A549 treated with Hydrocortisone at 1 μM for 4 hours (cell line): ENCODE data around the gene DCX. TPM values are rescaled to one million over a fixed set of nuclear protein-coding genes. Genes with fewer than 3 reads are reported as not detected.

Experiments used
- total RNA-seq: library from RNA; stranded (reverse); fragments of 200-300 nt; extraction: Qiagen RNA extraction; gene quantifications from 5 replicates; pipeline ENCODE4 v1.2.3, GENCODE V29; 2022

DCX gene
- total RNA-seq = not detected in 5 replicates

DNA sequence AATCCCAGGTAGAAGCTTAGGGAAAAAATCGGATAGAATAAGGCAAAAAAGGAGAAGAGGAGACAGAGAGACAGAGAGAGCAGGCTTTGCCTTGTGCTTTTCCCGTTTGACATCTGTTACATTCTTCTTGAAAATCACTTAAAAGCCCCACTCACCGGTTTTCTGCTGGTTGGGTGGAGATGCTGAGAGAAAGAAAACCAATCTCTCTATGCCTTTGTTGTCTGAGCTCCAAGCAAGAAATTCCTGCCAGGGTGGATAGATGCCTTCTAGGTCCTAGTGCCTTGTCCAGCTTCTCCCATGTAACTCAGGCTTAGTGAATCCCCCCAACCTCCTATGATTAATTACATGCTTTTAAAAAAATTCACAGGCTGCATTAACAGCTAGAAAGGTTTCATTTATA lies at the start of gene DCX:
Gene DCX (minus strand): TSS at position 210 of the 400 bp plus-strand sequence. CDS start 1,794 bp downstream, outside the sequence.

DNA sequence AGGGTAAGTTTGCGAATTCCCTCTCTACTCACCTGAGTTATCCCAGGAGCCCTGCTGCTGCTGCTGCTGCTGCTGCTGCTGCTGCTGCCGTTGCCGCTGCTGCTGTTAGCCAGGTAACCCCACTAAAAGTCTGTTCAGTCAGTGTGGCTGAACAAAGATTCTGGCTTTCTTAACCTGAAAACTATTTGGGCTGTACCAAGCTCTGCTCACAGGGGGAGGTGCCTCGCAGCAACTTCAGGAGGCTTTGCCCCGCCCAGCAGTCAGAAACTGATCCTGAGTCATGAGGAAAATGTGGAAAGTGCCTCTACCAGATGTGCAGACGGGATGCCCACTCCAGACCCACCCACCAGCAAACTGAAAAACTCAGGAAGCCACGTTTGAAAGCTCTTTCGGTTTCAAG lies 141.7 kb downstream of the DCX start, which contains the start of gene CAPN6:
Gene CAPN6 (minus strand): TSS at position 145 of the 400 bp plus-strand sequence. CDS start 6,547 bp downstream, outside the sequence.

Other genes with a start within 250 kb of the DCX start
- gene CAPN6, start 141.7 kb downstream of the DCX start, total RNA-seq = not detected in 5 replicates
- not detected in 5 replicates for gene SERTM2, start 99.5 kb upstream of the DCX start, total RNA-seq